ENCODE data around the gene RGS4.

DNA sequence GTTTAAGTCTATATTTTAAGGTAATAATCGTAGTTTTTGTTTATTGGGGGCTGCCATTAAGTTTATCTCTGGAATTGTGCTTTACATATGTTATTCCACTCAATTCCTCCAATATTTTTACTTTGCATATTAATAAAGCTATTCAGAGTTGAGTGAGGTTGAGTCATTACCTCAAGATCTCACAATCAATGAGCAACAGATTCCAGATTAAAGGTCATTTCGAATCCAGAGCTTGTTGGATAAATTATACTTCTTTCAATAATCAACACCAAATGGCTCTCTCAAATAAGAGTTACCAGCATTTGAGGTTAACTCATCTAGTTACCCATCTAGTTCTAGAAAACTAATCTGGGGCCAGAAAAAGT lies 16.7 kb downstream of the RGS4 start:
- TF ChIP-seq, protein P1, sequence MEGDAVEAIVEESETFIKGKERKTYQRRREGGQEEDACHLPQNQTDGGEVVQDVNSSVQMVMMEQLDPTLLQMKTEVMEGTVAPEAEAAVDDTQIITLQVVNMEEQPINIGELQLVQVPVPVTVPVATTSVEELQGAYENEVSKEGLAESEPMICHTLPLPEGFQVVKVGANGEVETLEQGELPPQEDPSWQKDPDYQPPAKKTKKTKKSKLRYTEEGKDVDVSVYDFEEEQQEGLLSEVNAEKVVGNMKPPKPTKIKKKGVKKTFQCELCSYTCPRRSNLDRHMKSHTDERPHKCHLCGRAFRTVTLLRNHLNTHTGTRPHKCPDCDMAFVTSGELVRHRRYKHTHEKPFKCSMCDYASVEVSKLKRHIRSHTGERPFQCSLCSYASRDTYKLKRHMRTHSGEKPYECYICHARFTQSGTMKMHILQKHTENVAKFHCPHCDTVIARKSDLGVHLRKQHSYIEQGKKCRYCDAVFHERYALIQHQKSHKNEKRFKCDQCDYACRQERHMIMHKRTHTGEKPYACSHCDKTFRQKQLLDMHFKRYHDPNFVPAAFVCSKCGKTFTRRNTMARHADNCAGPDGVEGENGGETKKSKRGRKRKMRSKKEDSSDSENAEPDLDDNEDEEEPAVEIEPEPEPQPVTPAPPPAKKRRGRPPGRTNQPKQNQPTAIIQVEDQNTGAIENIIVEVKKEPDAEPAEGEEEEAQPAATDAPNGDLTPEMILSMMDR (IDR thresholded peaks at IDR 0.05 in 8 of 11, conservative IDR thresholded peaks at IDR 0.05 in 3 of 11): no peak
- TF ChIP-seq POLR2AphosphoS5 (IDR thresholded peaks at IDR 0.05): no peak
- no peak for TF ChIP-seq POLR2A (IDR thresholded peaks at IDR 0.05)
